Measurements from ENCODE around the gene CORO1C.

Gene CORO1C

GRCh38 chr12:108727161-108727560, 4.2 kb downstream of the CORO1C start:
- Histone ChIP-seq H3K27me3 (ENCODE audit: low read depth) (no peaks in the 10 kb centered on the region), H3K9me3 (no peaks in the 10 kb centered on the region), H3K4me3 (no peak overlapping the region), H3K4me1 (peaks cover 33% of the 10 kb centered on the region), H3K36me3 (replicated peaks) (no peaks in the 10 kb centered on the region)
- DNase-seq (ENCODE audit: low spot score in 2 of 2): no peak
- in situ Hi-C loops (cut with MboI; ENCODE audit: low sequenced_read_pairs): no loop called here

- no peaks in the 10 kb centered on the region for H3K9me3 ChIP-seq
- no peaks in the 10 kb centered on the region for H3K27me3 ChIP-seq (ENCODE audit: low read depth)
- no peak for DNase-seq (ENCODE audit: low spot score in 2 of 2)
- in situ Hi-C loops (cut with MboI; ENCODE audit: low sequenced_read_pairs): no loop called here
- no peak overlapping the region for H3K4me3 ChIP-seq
- H3K36me3 ChIP-seq (replicated peaks): no peaks in the 10 kb centered on the region
- peaks cover 33% of the 10 kb centered on the region for H3K4me1 ChIP-seq
Observed at GRCh38 chr12:108724890-108725151, 6.5 kb downstream of the CORO1C start.

GRCh38 chr12:108724054-108724889, 7.0 kb downstream of the CORO1C start:
- Histone ChIP-seq H3K4me1 (peaks cover 27% of the 10 kb centered on the region), H3K4me3 (no peak overlapping the region), H3K27me3 (ENCODE audit: low read depth) (no peaks in the 10 kb centered on the region), H3K36me3 (replicated peaks) (no peaks in the 10 kb centered on the region), H3K9me3 (no peaks in the 10 kb centered on the region)
- peak in 1 of 2 experiments; percentile 2 for DNase-seq (ENCODE audit: low spot score in 2 of 2)
- in situ Hi-C loops (cut with MboI; ENCODE audit: low sequenced_read_pairs): no loop called here

GRCh38 chr12:108722992-108723766, 8.1 kb downstream of the CORO1C start:
- Histone ChIP-seq H3K27me3 (ENCODE audit: low read depth) (no peaks in the 10 kb centered on the region), H3K36me3 (replicated peaks) (no peaks in the 10 kb centered on the region), H3K4me3 (no peak overlapping the region), H3K4me1 (peaks cover 21% of the 10 kb centered on the region), H3K9me3 (no peaks in the 10 kb centered on the region)
- in situ Hi-C loops (cut with MboI; ENCODE audit: low sequenced_read_pairs): no loop called here
- peak in 1 of 2 experiments; percentile 22 for DNase-seq (ENCODE audit: low spot score in 2 of 2)

- Histone ChIP-seq H3K4me3 (no peak overlapping the region), H3K36me3 (replicated peaks) (no peaks in the 10 kb centered on the region), H3K4me1 (peaks cover 23% of the 10 kb centered on the region), H3K27me3 (ENCODE audit: low read depth) (no peaks in the 10 kb centered on the region), H3K9me3 (no peaks in the 10 kb centered on the region)
- DNase-seq (ENCODE audit: low spot score in 2 of 2): no peak
- in situ Hi-C loops (cut with MboI; ENCODE audit: low sequenced_read_pairs): no loop called here
Observed at GRCh38 chr12:108722463-108722862, 8.9 kb downstream of the CORO1C start.

- no peak for DNase-seq (ENCODE audit: low spot score in 2 of 2)
- Histone ChIP-seq H3K36me3 (replicated peaks) (no peaks in the 10 kb centered on the region), H3K27me3 (ENCODE audit: low read depth) (no peaks in the 10 kb centered on the region), H3K4me1 (peaks cover 29% of the 10 kb centered on the region), H3K9me3 (peaks cover under 1% of the 10 kb centered on the region; the same call in 1 of the 2 replicates), H3K4me3 (no peak overlapping the region)
- in situ Hi-C loops (cut with MboI; ENCODE audit: low sequenced_read_pairs): no loop called here
Observed at GRCh38 chr12:108721824-108722223, 9.5 kb downstream of the CORO1C start.

GRCh38 chr12:108720757-108721514, 10.4 kb downstream of the CORO1C start:
- DNase-seq (ENCODE audit: low spot score in 2 of 2): no peak
- H3K36me3 ChIP-seq (replicated peaks): 0 out of 2 replicates have a peak, but pooled peaks cover 3% of the 10 kb centered on the region
- H3K27me3 ChIP-seq (ENCODE audit: low read depth): no peaks in the 10 kb centered on the region
- no peak overlapping the region for H3K4me3 ChIP-seq
- H3K4me1 ChIP-seq: peaks cover 30% of the 10 kb centered on the region
- in situ Hi-C loops (cut with MboI; ENCODE audit: low sequenced_read_pairs): no loop called here
- H3K9me3 ChIP-seq: peaks cover 5% of the 10 kb centered on the region; the same call in 1 of the 2 replicates

GRCh38 chr12:108717243-108717642, 14.1 kb downstream of the CORO1C start:
- in situ Hi-C loops (cut with MboI; ENCODE audit: low sequenced_read_pairs): no loop called here
- H3K9me3 ChIP-seq: peaks cover 5% of the 10 kb centered on the region; the same call in 1 of the 2 replicates
- H3K4me1 ChIP-seq: peaks cover 19% of the 10 kb centered on the region
- DNase-seq (ENCODE audit: low spot score in 2 of 2): no peak
- no peak overlapping the region for H3K4me3 ChIP-seq
- 0 out of 2 replicates have a peak, but pooled peaks cover 3% of the 10 kb centered on the region for H3K36me3 ChIP-seq (replicated peaks)
- no peaks in the 10 kb centered on the region for H3K27me3 ChIP-seq (ENCODE audit: low read depth)

GRCh38 chr12:108714866-108715265, 16.5 kb downstream of the CORO1C start:
- DNase-seq (ENCODE audit: low spot score in 2 of 2): no peak
- Histone ChIP-seq H3K4me1 (peaks cover 16% of the 10 kb centered on the region), H3K9me3 (peaks cover 5% of the 10 kb centered on the region; the same call in 1 of the 2 replicates), H3K36me3 (replicated peaks) (0 out of 2 replicates have a peak, but pooled peaks cover 3% of the 10 kb centered on the region), H3K4me3 (no peak overlapping the region), H3K27me3 (ENCODE audit: low read depth) (no peaks in the 10 kb centered on the region)
- in situ Hi-C loops (cut with MboI; ENCODE audit: low sequenced_read_pairs): no loop called here

GRCh38 chr12:108713471-108713870, 17.8 kb downstream of the CORO1C start:
- Histone ChIP-seq H3K4me3 (no peak overlapping the region), H3K36me3 (replicated peaks) (0 out of 2 replicates have a peak, but pooled peaks cover 3% of the 10 kb centered on the region), H3K4me1 (peaks cover 20% of the 10 kb centered on the region), H3K27me3 (ENCODE audit: low read depth) (no peaks in the 10 kb centered on the region), H3K9me3 (peaks cover 5% of the 10 kb centered on the region; the same call in 1 of the 2 replicates)
- no peak for DNase-seq (ENCODE audit: low spot score in 2 of 2)
- in situ Hi-C loops (cut with MboI; ENCODE audit: low sequenced_read_pairs): no loop called here

- DNase-seq (ENCODE audit: low spot score in 2 of 2): no peak
- no peak overlapping the region for H3K4me3 ChIP-seq
- no peaks in the 10 kb centered on the region for H3K27me3 ChIP-seq (ENCODE audit: low read depth)
- in situ Hi-C loops (cut with MboI; ENCODE audit: low sequenced_read_pairs): no loop called here
- H3K36me3 ChIP-seq (replicated peaks): 0 out of 2 replicates have a peak, but pooled peaks cover 3% of the 10 kb centered on the region
- peaks cover 5% of the 10 kb centered on the region; the same call in 1 of the 2 replicates for H3K9me3 ChIP-seq
- peaks cover 20% of the 10 kb centered on the region for H3K4me1 ChIP-seq
Observed at GRCh38 chr12:108712925-108713203, 18.5 kb downstream of the CORO1C start.

GRCh38 chr12:108712165-108712924, 19.0 kb downstream of the CORO1C start:
- peaks cover 5% of the 10 kb centered on the region; the same call in 1 of the 2 replicates for H3K9me3 ChIP-seq
- in situ Hi-C loops (cut with MboI; ENCODE audit: low sequenced_read_pairs): no loop called here
- 0 out of 2 replicates have a peak, but pooled peaks cover 3% of the 10 kb centered on the region for H3K36me3 ChIP-seq (replicated peaks)
- DNase-seq (ENCODE audit: low spot score in 2 of 2): no peak
- no peaks in the 10 kb centered on the region for H3K27me3 ChIP-seq (ENCODE audit: low read depth)
- H3K4me1 ChIP-seq: peaks cover 18% of the 10 kb centered on the region
- H3K4me3 ChIP-seq: no peak overlapping the region

Measured in HAP-1 (cell line).